Activated CD8-positive, alpha-beta memory T cell treated with anti-CD3 and anti-CD28 coated beads, Interleukin-2, amount 50 U/mL, for 4 hours (primary cell): Measurements from ENCODE around the gene BBS1.
"Not testable (repeated sequence)": the region's sequence is repeated elsewhere in the genome, so short reads cannot be mapped to it uniquely, and the experiment has no call there.

Source experiments
- DNase-seq: peaks from one replicate; pipeline ENCODE4 v3.0.0-alpha.2; 2020

BBS1 gene

GRCh38 chr11:66582565-66583147 is 72.2 kb downstream of the BBS1 start:
- not testable (repeated sequence) for DNase-seq
